ENCODE measurements around the gene CDK5RAP2. TPM values are rescaled to one million over a fixed set of nuclear protein-coding genes. Genes with fewer than 3 reads are reported as not detected.
"Not testable (repeated sequence)": the region's sequence is repeated elsewhere in the genome, so short reads cannot be mapped to it uniquely, and the experiment has no call there.

CDK5RAP2 gene
- total and polyA plus RNA-seq, 10 donors: 19.5 to 93.7 (median 61.9) TPM

- TF ChIP-seq POLR2A (IDR thresholded peaks at IDR 0.05): no peak
- TF ChIP-seq CTCF (IDR thresholded peaks at IDR 0.05 in 8 of 11, conservative IDR thresholded peaks at IDR 0.05 in 3 of 11): no peak
- TF ChIP-seq POLR2AphosphoS5 (IDR thresholded peaks at IDR 0.05): no peak
- H3K36me3 ChIP-seq: peaks cover 4 to 97% (median 76%) of the 10 kb centered on the region in 6 donors
- H3K27me3 ChIP-seq (replicated peaks in 1 of 7): no peaks in the 10 kb centered on the region
- no peaks in the 10 kb centered on the region for H3K4me1 ChIP-seq
- H3K9me3 ChIP-seq: no peaks in the 10 kb centered on the region
- H3K4me3 ChIP-seq: no peak overlapping the region
- intact Hi-C loops (cut with DNase I; ENCODE audit: low total_unique reads): no loop called here
- DNase-seq: no peak
- no peak overlapping the region for H3K27ac ChIP-seq
Observed at GRCh38 chr9:120522032-120522431, 57.9 kb downstream of the CDK5RAP2 start.

GRCh38 chr9:120521101-120521500, 58.9 kb downstream of the CDK5RAP2 start:
- Histone ChIP-seq H3K9me3 (peaks cover 0 to 6% (median 0%) of the 10 kb centered on the region in 8 donors), H3K27ac (no peak overlapping the region), H3K36me3 (peaks cover 0 to 97% (median 74%) of the 10 kb centered on the region in 6 donors), H3K4me3 (no peak overlapping the region), H3K4me1 (no peaks in the 10 kb centered on the region), H3K27me3 (replicated peaks in 1 of 7) (no peaks in the 10 kb centered on the region)
- TF ChIP-seq CTCF (IDR thresholded peaks at IDR 0.05 in 8 of 11, conservative IDR thresholded peaks at IDR 0.05 in 3 of 11) (no peak), POLR2AphosphoS5 (IDR thresholded peaks at IDR 0.05) (no peak), POLR2A (IDR thresholded peaks at IDR 0.05) (no peak)
- intact Hi-C loops (cut with DNase I; ENCODE audit: low total_unique reads): no loop called here
- WGBS, 5 donors: 92 to 99% (median 97%) methylated on average over 2 of the region's 2 CpGs
- no peak for DNase-seq

- peaks cover 0 to 98% (median 75%) of the 10 kb centered on the region in 6 donors for H3K36me3 ChIP-seq
- WGBS, 5 donors: 94 to 98% (median 97%) methylated on average over 4 of the region's 4 CpGs
Observed at GRCh38 chr9:120515996-120516395, 64.0 kb downstream of the CDK5RAP2 start.

GRCh38 chr9:120515481-120515880, 64.5 kb downstream of the CDK5RAP2 start:
- H3K4me1 ChIP-seq; H3K27ac ChIP-seq; DNase-seq; H3K27me3 ChIP-seq (replicated peaks in 1 of 7); H3K4me3 ChIP-seq; intact Hi-C loops (cut with DNase I; ENCODE audit: low total_unique reads): not testable (repeated sequence)
- Histone ChIP-seq H3K36me3 (peaks cover 0 to 100% (median 78%) of the 10 kb centered on the region in 6 donors), H3K9me3 (peaks cover 0 to 12% (median 5%) of the 10 kb centered on the region in 8 donors)
- 92 to 99% (median 94%) methylated on average over 3 of the region's 3 CpGs for WGBS, 5 donors

More at GRCh38 chr9:120515996-120516395, 64.0 kb downstream of the CDK5RAP2 start:
- H3K27me3 ChIP-seq (replicated peaks in 1 of 7); intact Hi-C loops (cut with DNase I; ENCODE audit: low total_unique reads); DNase-seq; H3K4me3 ChIP-seq; H3K4me1 ChIP-seq; H3K27ac ChIP-seq: not testable (repeated sequence)
- peaks cover 0 to 12% (median 5%) of the 10 kb centered on the region in 8 donors for H3K9me3 ChIP-seq

- WGBS, 5 donors: 78 to 93% (median 88%) methylated on average over 4 of the region's 4 CpGs
- Histone ChIP-seq H3K36me3 (peaks cover 0 to 100% (median 75%) of the 10 kb centered on the region in 6 donors), H3K4me3 (no peak overlapping the region), H3K27ac (no peak overlapping the region), H3K4me1 (no peaks in the 10 kb centered on the region), H3K9me3 (peaks cover 0 to 12% (median 5%) of the 10 kb centered on the region in 8 donors), H3K27me3 (replicated peaks in 1 of 7) (no peaks in the 10 kb centered on the region)
- TF ChIP-seq POLR2A (IDR thresholded peaks at IDR 0.05) (no peak), CTCF (IDR thresholded peaks at IDR 0.05 in 8 of 11, conservative IDR thresholded peaks at IDR 0.05 in 3 of 11) (no peak), POLR2AphosphoS5 (IDR thresholded peaks at IDR 0.05) (no peak)
- intact Hi-C loops (cut with DNase I; ENCODE audit: low total_unique reads): no loop called here
- no peak for DNase-seq
Observed at GRCh38 chr9:120514405-120514804, 65.6 kb downstream of the CDK5RAP2 start.

Measured in spleen (tissue), 11 donors.